K562 (cell line): ENCODE data around the gene TRPC4AP. TPM values are rescaled to one million over a fixed set of nuclear protein-coding genes. Genes with fewer than 3 reads are reported as not detected.

Source experiments
- SIN3B ChIP-seq: fragments of 450-650 bp; IDR thresholded peaks from 2 replicates; pipeline ENCODE4 v1.6.1; 2017; ENCODE audit warnings: low read depth, mild to moderate bottlenecking, moderate library complexity
- polyA plus RNA-seq, 8 experiments: library from polyadenylated mRNA; depleted of rRNA in 4 of 8; stranded (reverse) in 5 of 8; unstranded in 3 of 8; fragments of >200 nt; fragmentation: Nextera tagmentation in 2 of 8; fragmentation: Illumina TruSeq in 1 of 8; extraction: Ambion mirVana in 2 of 8; extraction: Trizol in 1 of 8; gene quantifications; 2 replicates each; pipeline versions ENCODE4 v1.2.1 to v1.2.3, GENCODE V29; 2011 to 2014; ENCODE audit warnings: inconsistent platforms in 1 of 8, missing spikeins in 1 of 8
- total RNA-seq, 7 experiments: library from RNA; depleted of rRNA in 6 of 7; stranded (reverse); fragments of >200 nt in 6 of 7; fragmentation: Illumina TruSeq in 2 of 7; extraction: Trizol in 2 of 7; gene quantifications; 2 replicates each; pipeline versions ENCODE4 v1.2.1 to v1.2.3, GENCODE V29; 2011 to 2021; ENCODE audit warnings: low replicate concordance in 1 of 7
- TF ChIP-seq, protein P1 (sequence below), 2 experiments: fragments of 450-650 bp; formaldehyde crosslinking in 1 of 2; IDR thresholded peaks; 2 replicates each; pipeline versions ENCODE4 v1.4.0 to v1.6.1; 2014 to 2020; ENCODE audit warnings: mild to moderate bottlenecking in 2 of 2, borderline replicate concordance in 1 of 2, low read depth in 1 of 2
- TF ChIP-seq, protein P2 (sequence below): fragments of 450-650 bp; IDR thresholded peaks from 2 replicates; pipeline ENCODE4 v1.6.1; 2016; ENCODE audit warnings: mild to moderate bottlenecking, moderate library complexity
- TF ChIP-seq, protein P3 (sequence below): fragments of 450-650 bp; formaldehyde crosslinking; conservative IDR thresholded peaks from 2 replicates; pipeline ENCODE4 v1.4.0; 2022; ENCODE audit warnings: mild to moderate bottlenecking, missing genetic modification characterization

The TRPC4AP gene
- total and polyA plus RNA-seq, 9 of the 15 experiments (the other 6 are each of a cell fraction or from before 2014, with no cell fraction given), result 2.3 to 70.3 (median 33.3) TPM

DNA sequence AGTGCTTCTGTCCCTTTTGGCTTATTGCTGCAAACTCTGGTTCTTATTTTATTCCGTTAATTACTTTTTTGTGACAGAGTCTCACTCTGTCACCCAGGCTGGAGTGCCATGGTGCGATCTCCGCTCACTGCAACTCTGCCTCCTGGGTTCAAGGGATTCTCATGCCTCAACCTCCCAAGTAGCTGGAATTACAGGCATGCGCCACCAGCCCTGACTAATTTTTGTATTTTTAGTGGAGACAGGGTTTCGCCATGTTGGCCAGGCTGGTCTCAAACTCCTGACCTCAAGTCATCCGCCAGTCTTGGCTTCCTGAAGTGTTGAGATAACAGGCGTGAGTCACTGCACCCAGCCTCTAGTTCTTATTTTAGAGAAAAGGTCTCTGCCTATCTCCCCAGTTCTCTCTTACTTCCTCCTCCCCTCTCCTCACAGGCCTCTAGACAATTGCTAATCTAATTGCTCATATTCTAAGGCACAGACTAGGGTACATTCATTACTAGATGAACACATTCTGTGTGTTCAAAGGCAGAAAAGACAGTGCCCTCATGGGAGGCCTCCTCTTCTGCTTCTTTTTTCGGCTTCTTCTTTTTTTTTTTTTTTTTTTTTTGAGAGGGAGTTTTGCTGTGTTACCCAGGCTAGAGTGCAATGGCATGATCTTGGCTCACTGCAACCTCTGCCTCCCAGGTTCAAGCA lies 27.6 kb upstream of the TRPC4AP start (continued):
- TF ChIP-seq, protein P1, sequence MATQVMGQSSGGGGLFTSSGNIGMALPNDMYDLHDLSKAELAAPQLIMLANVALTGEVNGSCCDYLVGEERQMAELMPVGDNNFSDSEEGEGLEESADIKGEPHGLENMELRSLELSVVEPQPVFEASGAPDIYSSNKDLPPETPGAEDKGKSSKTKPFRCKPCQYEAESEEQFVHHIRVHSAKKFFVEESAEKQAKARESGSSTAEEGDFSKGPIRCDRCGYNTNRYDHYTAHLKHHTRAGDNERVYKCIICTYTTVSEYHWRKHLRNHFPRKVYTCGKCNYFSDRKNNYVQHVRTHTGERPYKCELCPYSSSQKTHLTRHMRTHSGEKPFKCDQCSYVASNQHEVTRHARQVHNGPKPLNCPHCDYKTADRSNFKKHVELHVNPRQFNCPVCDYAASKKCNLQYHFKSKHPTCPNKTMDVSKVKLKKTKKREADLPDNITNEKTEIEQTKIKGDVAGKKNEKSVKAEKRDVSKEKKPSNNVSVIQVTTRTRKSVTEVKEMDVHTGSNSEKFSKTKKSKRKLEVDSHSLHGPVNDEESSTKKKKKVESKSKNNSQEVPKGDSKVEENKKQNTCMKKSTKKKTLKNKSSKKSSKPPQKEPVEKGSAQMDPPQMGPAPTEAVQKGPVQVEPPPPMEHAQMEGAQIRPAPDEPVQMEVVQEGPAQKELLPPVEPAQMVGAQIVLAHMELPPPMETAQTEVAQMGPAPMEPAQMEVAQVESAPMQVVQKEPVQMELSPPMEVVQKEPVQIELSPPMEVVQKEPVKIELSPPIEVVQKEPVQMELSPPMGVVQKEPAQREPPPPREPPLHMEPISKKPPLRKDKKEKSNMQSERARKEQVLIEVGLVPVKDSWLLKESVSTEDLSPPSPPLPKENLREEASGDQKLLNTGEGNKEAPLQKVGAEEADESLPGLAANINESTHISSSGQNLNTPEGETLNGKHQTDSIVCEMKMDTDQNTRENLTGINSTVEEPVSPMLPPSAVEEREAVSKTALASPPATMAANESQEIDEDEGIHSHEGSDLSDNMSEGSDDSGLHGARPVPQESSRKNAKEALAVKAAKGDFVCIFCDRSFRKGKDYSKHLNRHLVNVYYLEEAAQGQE (IDR thresholded peaks at IDR 0.05; ENCODE audit: borderline replicate concordance), result peak; percentile 4; the same call in 1 of the 2 replicates
- TF ChIP-seq, protein P1 (CRISPR knock-in tag; IDR thresholded peaks at IDR 0.05; ENCODE audit: low read depth), result 0 out of 2 replicates have a peak, but pooled peaks have one; percentile 73
- TF ChIP-seq, protein P2, sequence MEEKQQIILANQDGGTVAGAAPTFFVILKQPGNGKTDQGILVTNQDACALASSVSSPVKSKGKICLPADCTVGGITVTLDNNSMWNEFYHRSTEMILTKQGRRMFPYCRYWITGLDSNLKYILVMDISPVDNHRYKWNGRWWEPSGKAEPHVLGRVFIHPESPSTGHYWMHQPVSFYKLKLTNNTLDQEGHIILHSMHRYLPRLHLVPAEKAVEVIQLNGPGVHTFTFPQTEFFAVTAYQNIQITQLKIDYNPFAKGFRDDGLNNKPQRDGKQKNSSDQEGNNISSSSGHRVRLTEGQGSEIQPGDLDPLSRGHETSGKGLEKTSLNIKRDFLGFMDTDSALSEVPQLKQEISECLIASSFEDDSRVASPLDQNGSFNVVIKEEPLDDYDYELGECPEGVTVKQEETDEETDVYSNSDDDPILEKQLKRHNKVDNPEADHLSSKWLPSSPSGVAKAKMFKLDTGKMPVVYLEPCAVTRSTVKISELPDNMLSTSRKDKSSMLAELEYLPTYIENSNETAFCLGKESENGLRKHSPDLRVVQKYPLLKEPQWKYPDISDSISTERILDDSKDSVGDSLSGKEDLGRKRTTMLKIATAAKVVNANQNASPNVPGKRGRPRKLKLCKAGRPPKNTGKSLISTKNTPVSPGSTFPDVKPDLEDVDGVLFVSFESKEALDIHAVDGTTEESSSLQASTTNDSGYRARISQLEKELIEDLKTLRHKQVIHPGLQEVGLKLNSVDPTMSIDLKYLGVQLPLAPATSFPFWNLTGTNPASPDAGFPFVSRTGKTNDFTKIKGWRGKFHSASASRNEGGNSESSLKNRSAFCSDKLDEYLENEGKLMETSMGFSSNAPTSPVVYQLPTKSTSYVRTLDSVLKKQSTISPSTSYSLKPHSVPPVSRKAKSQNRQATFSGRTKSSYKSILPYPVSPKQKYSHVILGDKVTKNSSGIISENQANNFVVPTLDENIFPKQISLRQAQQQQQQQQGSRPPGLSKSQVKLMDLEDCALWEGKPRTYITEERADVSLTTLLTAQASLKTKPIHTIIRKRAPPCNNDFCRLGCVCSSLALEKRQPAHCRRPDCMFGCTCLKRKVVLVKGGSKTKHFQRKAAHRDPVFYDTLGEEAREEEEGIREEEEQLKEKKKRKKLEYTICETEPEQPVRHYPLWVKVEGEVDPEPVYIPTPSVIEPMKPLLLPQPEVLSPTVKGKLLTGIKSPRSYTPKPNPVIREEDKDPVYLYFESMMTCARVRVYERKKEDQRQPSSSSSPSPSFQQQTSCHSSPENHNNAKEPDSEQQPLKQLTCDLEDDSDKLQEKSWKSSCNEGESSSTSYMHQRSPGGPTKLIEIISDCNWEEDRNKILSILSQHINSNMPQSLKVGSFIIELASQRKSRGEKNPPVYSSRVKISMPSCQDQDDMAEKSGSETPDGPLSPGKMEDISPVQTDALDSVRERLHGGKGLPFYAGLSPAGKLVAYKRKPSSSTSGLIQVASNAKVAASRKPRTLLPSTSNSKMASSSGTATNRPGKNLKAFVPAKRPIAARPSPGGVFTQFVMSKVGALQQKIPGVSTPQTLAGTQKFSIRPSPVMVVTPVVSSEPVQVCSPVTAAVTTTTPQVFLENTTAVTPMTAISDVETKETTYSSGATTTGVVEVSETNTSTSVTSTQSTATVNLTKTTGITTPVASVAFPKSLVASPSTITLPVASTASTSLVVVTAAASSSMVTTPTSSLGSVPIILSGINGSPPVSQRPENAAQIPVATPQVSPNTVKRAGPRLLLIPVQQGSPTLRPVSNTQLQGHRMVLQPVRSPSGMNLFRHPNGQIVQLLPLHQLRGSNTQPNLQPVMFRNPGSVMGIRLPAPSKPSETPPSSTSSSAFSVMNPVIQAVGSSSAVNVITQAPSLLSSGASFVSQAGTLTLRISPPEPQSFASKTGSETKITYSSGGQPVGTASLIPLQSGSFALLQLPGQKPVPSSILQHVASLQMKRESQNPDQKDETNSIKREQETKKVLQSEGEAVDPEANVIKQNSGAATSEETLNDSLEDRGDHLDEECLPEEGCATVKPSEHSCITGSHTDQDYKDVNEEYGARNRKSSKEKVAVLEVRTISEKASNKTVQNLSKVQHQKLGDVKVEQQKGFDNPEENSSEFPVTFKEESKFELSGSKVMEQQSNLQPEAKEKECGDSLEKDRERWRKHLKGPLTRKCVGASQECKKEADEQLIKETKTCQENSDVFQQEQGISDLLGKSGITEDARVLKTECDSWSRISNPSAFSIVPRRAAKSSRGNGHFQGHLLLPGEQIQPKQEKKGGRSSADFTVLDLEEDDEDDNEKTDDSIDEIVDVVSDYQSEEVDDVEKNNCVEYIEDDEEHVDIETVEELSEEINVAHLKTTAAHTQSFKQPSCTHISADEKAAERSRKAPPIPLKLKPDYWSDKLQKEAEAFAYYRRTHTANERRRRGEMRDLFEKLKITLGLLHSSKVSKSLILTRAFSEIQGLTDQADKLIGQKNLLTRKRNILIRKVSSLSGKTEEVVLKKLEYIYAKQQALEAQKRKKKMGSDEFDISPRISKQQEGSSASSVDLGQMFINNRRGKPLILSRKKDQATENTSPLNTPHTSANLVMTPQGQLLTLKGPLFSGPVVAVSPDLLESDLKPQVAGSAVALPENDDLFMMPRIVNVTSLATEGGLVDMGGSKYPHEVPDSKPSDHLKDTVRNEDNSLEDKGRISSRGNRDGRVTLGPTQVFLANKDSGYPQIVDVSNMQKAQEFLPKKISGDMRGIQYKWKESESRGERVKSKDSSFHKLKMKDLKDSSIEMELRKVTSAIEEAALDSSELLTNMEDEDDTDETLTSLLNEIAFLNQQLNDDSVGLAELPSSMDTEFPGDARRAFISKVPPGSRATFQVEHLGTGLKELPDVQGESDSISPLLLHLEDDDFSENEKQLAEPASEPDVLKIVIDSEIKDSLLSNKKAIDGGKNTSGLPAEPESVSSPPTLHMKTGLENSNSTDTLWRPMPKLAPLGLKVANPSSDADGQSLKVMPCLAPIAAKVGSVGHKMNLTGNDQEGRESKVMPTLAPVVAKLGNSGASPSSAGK, result peak; percentile 67; the same call in 1 of the 2 replicates
- TF ChIP-seq, protein P3, sequence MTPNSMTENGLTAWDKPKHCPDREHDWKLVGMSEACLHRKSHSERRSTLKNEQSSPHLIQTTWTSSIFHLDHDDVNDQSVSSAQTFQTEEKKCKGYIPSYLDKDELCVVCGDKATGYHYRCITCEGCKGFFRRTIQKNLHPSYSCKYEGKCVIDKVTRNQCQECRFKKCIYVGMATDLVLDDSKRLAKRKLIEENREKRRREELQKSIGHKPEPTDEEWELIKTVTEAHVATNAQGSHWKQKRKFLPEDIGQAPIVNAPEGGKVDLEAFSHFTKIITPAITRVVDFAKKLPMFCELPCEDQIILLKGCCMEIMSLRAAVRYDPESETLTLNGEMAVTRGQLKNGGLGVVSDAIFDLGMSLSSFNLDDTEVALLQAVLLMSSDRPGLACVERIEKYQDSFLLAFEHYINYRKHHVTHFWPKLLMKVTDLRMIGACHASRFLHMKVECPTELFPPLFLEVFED (CRISPR knock-in tag), result 0 out of 2 replicates have a peak, but pooled peaks have one; percentile 56
- no peak for TF ChIP-seq SIN3B
